Vagina (tissue), 2 donors: ENCODE results near the gene MGAT5. TPM values are rescaled to one million over a fixed set of nuclear protein-coding genes. Genes with fewer than 3 reads are reported as not detected.

Experiments
- DNase-seq, 2 donors: peaks; one replicate each; pipeline ENCODE4 v3.0.0-alpha.2; 2017; ENCODE audit errors: extremely low spot score in 2 of 2
- H3K27ac ChIP-seq: fragments of 200-600 bp; sonication (generic); one replicate; pipeline ENCODE4 v1.5.1; 2019
- H3K27me3 ChIP-seq: fragments of 200-600 bp; sonication (generic); one replicate; pipeline ENCODE4 v1.5.1; 2019
- H3K36me3 ChIP-seq, 2 donors: fragments of 200-600 bp; sonication (generic); one replicate each; pipeline ENCODE4 v1.5.1; 2017 to 2019
- H3K4me1 ChIP-seq: fragments of 200-600 bp; sonication (generic); one replicate; pipeline ENCODE4 v1.5.1; 2019
- H3K4me3 ChIP-seq, 2 donors: fragments of 200-600 bp; sonication (generic); 1 replicate in 1 of 2; 2 replicates in 1 of 2; pipeline ENCODE4 v1.5.1; 2016 to 2019
- H3K9me3 ChIP-seq: fragments of 200-600 bp; sonication (generic); one replicate; pipeline ENCODE4 v1.5.1; 2019
- CTCF ChIP-seq, 3 experiments: fragments of 450-650 bp in 2 of 3; fragments of 200-600 bp in 1 of 3; sonication (generic) in 1 of 3; IDR thresholded peaks; one replicate each; pipeline ENCODE4 v1.5.1; 2017 to 2019; ENCODE audit warnings: antibody characterized with exemption in 3 of 3, mild to moderate bottlenecking in 2 of 3, moderate library complexity in 2 of 3
- POLR2A ChIP-seq, 2 donors: fragments of 450-650 bp; IDR thresholded peaks; one replicate each; pipeline ENCODE4 v1.6.1; 2017; ENCODE audit warnings: antibody characterized with exemption in 2 of 2, mild to moderate bottlenecking in 2 of 2, moderate library complexity in 2 of 2
- POLR2AphosphoS5 ChIP-seq, 2 donors: sonication (generic); formaldehyde crosslinking; IDR thresholded peaks; one replicate each; pipeline ENCODE4 v1.9.0; 2017; ENCODE audit warnings: antibody characterized with exemption in 2 of 2, mild to moderate bottlenecking in 2 of 2, low read depth in 1 of 2; ENCODE audit not compliant: insufficient read depth in 1 of 2
- intact Hi-C: fragments of 100-400 bp; cut with DNase I; formaldehyde crosslinking; loops from one replicate; pipeline ENCODE4 v1.15.1; 2023
- total RNA-seq: library from RNA; depleted of rRNA; stranded (reverse); fragments of >200 nt; gene quantifications from one replicate; pipeline ENCODE4 v1.2.3, GENCODE V29; 2016

Gene MGAT5
- total RNA-seq, 1 donor from 2014 or later = 16.7 TPM

GRCh38 chr2:134217924-134218323, 35.9 kb upstream of the MGAT5 start:
- Histone ChIP-seq H3K27ac (no peak overlapping the region), H3K9me3 (no peaks in the 10 kb centered on the region), H3K4me3 (no peak overlapping the region), H3K4me1 (peaks cover 14% of the 10 kb centered on the region), H3K36me3 (no peaks in the 10 kb centered on the region), H3K27me3 (no peaks in the 10 kb centered on the region)
- intact Hi-C loops = no loop called here
- DNase-seq = no peak
- TF ChIP-seq POLR2A (IDR thresholded peaks at IDR 0.05) = no peak
- no peak for TF ChIP-seq CTCF (IDR thresholded peaks at IDR 0.05)
- TF ChIP-seq POLR2AphosphoS5 (IDR thresholded peaks at IDR 0.05; ENCODE audit: insufficient read depth in 1 of 2, low read depth in 1 of 2) = no peak

DNA sequence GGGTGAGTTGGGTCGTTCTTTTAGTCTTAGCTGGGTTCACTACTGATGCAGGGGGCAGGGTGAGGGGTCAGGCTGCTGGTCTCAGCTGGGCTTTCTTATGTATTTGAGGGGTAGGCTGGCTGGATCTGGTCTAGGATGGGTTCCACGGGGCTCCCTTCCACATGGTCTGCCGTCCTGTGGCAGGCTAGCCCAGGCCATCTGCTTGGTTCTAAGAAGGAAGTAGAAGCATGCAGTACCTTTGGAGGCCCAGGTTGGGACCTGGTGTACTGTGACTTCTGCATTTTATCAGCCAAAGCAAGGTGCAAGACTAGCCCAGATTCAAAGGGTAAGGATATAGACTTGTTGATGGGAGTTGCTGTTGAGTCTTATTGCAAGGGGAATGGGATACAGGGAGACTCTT, 35.5 kb upstream of the MGAT5 start:
- TF ChIP-seq POLR2AphosphoS5 (IDR thresholded peaks at IDR 0.05; ENCODE audit: insufficient read depth in 1 of 2, low read depth in 1 of 2) (no peak), POLR2A (IDR thresholded peaks at IDR 0.05) (no peak), CTCF (IDR thresholded peaks at IDR 0.05) (no peak)
- H3K27ac ChIP-seq = no peak overlapping the region
- H3K9me3 ChIP-seq = no peaks in the 10 kb centered on the region
- peaks cover 18% of the 10 kb centered on the region for H3K4me1 ChIP-seq
- no peak for DNase-seq
- intact Hi-C loops = no loop called here
- H3K4me3 ChIP-seq = no peak overlapping the region
- H3K27me3 ChIP-seq = no peaks in the 10 kb centered on the region
- no peaks in the 10 kb centered on the region for H3K36me3 ChIP-seq

DNA sequence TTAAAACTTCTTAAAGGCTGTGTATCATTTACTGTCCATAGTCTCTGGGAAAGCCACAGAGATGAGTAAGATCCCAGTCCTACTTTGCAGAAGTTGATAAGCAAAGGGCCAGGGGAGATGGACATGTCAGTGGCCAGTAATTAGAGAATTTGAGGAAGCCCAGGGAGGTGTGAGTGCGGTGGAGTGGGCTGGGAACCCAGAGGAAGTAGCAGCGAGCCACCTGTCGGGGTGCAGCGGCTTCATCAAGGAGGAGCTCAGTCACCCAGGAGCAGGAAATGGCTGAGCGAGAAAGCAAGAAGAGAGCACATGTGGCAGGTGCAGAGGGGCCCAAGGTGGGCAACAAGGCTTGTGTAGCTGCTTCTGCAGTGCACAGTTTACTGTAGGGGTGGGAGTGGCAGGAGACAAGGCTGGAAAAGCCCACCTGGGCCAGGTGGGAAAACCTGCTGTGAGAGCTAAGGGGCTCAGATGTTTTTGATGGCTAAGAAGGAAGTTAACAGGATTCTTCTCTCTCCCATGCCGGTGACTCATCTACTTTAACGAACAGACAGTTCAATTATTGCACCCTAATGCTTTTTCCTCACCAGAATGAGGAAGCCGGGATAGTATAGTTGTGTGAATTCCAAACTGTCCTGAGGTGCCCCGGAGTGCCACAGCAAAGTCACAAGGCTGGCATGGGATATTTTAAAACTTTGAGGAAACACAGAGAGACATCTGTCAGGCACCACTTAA, 34.8 kb upstream of the MGAT5 start:
- Histone ChIP-seq H3K27me3 (no peaks in the 10 kb centered on the region), H3K4me1 (peaks cover 21% of the 10 kb centered on the region), H3K36me3 (no peaks in the 10 kb centered on the region), H3K9me3 (no peaks in the 10 kb centered on the region), H3K4me3 (no peak overlapping the region), H3K27ac (no peak overlapping the region)
- no peak for DNase-seq
- intact Hi-C loops = no loop called here
- TF ChIP-seq POLR2AphosphoS5 (IDR thresholded peaks at IDR 0.05; ENCODE audit: insufficient read depth in 1 of 2, low read depth in 1 of 2) (no peak), POLR2A (IDR thresholded peaks at IDR 0.05) (no peak), CTCF (IDR thresholded peaks at IDR 0.05) (no peak)

- intact Hi-C loops = no loop called here
- Histone ChIP-seq H3K4me3 (no peak overlapping the region), H3K27me3 (no peaks in the 10 kb centered on the region), H3K27ac (no peak overlapping the region), H3K4me1 (peaks cover 21% of the 10 kb centered on the region), H3K36me3 (no peaks in the 10 kb centered on the region), H3K9me3 (no peaks in the 10 kb centered on the region)
- TF ChIP-seq POLR2AphosphoS5 (IDR thresholded peaks at IDR 0.05; ENCODE audit: insufficient read depth in 1 of 2, low read depth in 1 of 2) (no peak), CTCF (IDR thresholded peaks at IDR 0.05) (no peak), POLR2A (IDR thresholded peaks at IDR 0.05) (no peak)
- no peak for DNase-seq
Measured at GRCh38 chr2:134220344-134220974, 33.4 kb upstream of the MGAT5 start.

DNA sequence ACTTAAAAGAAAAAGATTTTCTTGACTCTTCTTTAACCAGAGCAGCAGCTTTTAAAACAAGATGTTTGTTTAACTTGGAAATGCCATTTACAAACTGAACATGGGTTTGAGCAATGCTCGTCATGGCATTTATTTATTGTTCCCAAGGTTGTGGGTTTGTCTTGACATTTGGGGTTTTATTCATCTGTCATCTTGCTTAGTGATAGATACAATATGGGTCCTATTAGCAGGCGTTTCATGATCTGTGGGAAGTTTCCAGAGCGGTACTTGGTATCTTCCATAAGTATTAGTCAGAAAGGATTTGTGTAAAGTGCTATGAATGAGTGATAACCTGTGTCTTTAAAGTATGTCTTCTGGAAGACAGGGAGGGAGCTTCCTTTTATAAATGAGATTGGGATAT, 29.9 kb upstream of the MGAT5 start:
- no peak for DNase-seq
- TF ChIP-seq POLR2AphosphoS5 (IDR thresholded peaks at IDR 0.05; ENCODE audit: insufficient read depth in 1 of 2, low read depth in 1 of 2) = no peak
- TF ChIP-seq POLR2A (IDR thresholded peaks at IDR 0.05) = no peak
- no peak for TF ChIP-seq CTCF (IDR thresholded peaks at IDR 0.05)
- H3K4me1 ChIP-seq = peaks cover 19% of the 10 kb centered on the region
- H3K27me3 ChIP-seq = no peaks in the 10 kb centered on the region
- intact Hi-C loops = no loop called here
- no peak overlapping the region for H3K27ac ChIP-seq
- no peak overlapping the region for H3K4me3 ChIP-seq
- H3K36me3 ChIP-seq = no peaks in the 10 kb centered on the region
- H3K9me3 ChIP-seq = no peaks in the 10 kb centered on the region
